HTERT RPE-1 (cell line): ENCODE data around the gene POLR3A.
"Not testable (repeated sequence)": the region's sequence is repeated elsewhere in the genome, so short reads cannot be mapped to it uniquely, and the experiment has no call there.

Experiments
- in situ Hi-C: fragments of 300-500 bp; cut with MboI; formaldehyde crosslinking; loops from 4 replicates; pipeline ENCODE4 v1.14.3; 2020; ENCODE audit warnings: low sequenced_read_pairs

POLR3A gene

GRCh38 chr10:78029269-78030226 is at the start of gene POLR3A:
POLR3A (minus strand) TSS chr10:78029515; CDS start chr10:78029407, 108 bp downstream.
- in situ Hi-C loops = no loop called here

GRCh38 chr10:78078539-78079330 is 49.4 kb upstream of the POLR3A start:
- in situ Hi-C loops = no loop called here

- in situ Hi-C loops = not testable (repeated sequence)
These were observed 46.5 kb upstream of the POLR3A start for GRCh38 chr10:78075806-78076205.

- in situ Hi-C loops = no loop called here
These were observed 43.2 kb upstream of the POLR3A start for GRCh38 chr10:78072504-78072903.

GRCh38 chr10:78071857-78072179 is 42.5 kb upstream of the POLR3A start:
- in situ Hi-C loops = no loop called here

GRCh38 chr10:78071140-78071856 is 42.0 kb upstream of the POLR3A start:
- in situ Hi-C loops = no loop called here

- in situ Hi-C loops = no loop called here
These were observed 41.4 kb upstream of the POLR3A start for GRCh38 chr10:78070726-78071125.

GRCh38 chr10:78070064-78070463 is 40.7 kb upstream of the POLR3A start:
- in situ Hi-C loops = not testable (repeated sequence)

GRCh38 chr10:78069151-78069550 is 39.8 kb upstream of the POLR3A start:
- in situ Hi-C loops = no loop called here

- in situ Hi-C loops = no loop called here
These were observed 37.6 kb upstream of the POLR3A start for GRCh38 chr10:78066728-78067430.

GRCh38 chr10:78066012-78066411 is 36.7 kb upstream of the POLR3A start:
- in situ Hi-C loops = no loop called here

GRCh38 chr10:78065611-78066010 is 36.3 kb upstream of the POLR3A start:
- in situ Hi-C loops = no loop called here

GRCh38 chr10:78064919-78065318 is 35.6 kb upstream of the POLR3A start:
- in situ Hi-C loops = not testable (repeated sequence)

GRCh38 chr10:78063236-78063635 is 33.9 kb upstream of the POLR3A start:
- in situ Hi-C loops = no loop called here

- in situ Hi-C loops = no loop called here
These were observed 33.0 kb upstream of the POLR3A start for GRCh38 chr10:78062296-78062695.

GRCh38 chr10:78059906-78060702 is 30.8 kb upstream of the POLR3A start:
- in situ Hi-C loops = no loop called here

GRCh38 chr10:78058562-78058961 is 29.2 kb upstream of the POLR3A start:
- in situ Hi-C loops = no loop called here

GRCh38 chr10:78053211-78053868 is 24.0 kb upstream of the POLR3A start:
- in situ Hi-C loops = no loop called here

GRCh38 chr10:78049851-78050250 is 20.5 kb upstream of the POLR3A start:
- in situ Hi-C loops = no loop called here
